Iris pigment epithelial cell (primary cell): ENCODE results near the gene STX8.

Source experiments
- DNase-seq: peaks from one replicate; pipeline ENCODE4 v3.0.0-alpha.2; 2011; ENCODE audit warnings: low read depth

STX8 gene

DNA sequence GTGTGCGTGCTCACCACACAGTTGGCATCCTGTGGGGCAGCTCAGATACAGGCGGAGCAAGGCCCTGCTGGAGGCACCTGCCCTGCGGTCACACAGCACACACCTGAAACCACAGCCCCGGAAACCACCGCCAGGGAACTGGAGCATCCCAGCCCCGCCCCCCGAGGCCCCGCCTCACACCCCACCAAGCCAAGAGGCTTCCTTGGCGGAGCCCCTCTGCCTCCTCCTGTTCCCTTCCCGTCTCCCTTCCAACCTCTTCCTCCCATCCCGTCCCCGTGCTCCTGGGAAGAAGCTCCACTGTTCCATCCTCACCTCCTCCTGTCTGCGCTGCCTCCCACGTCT, 348.9 kb downstream of the STX8 start:
- DNase-seq = no peak

GRCh38 chr17:9226130-9226793, 349.4 kb downstream of the STX8 start:
- DNase-seq = no peak

GRCh38 chr17:9225305-9226101, 350.1 kb downstream of the STX8 start:
- DNase-seq = no peak

- no peak for DNase-seq
Observed at GRCh38 chr17:9224485-9224884, 351.1 kb downstream of the STX8 start.

GRCh38 chr17:9223531-9223930, 352.1 kb downstream of the STX8 start:
- DNase-seq = no peak

DNA sequence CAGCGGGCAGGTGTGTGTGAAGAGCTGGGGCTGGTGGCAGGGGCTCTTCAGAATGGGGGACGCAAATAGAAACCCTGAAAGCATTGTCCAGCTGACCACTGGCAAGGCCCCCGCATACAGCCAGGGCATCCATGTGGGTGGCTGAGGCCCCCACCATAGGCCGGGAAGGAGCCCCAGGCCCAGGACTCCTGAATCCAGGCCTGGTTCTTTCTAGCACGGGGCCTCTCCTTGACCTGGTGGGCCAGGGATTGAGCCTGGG, 353.8 kb downstream of the STX8 start:
- no peak for DNase-seq

DNA sequence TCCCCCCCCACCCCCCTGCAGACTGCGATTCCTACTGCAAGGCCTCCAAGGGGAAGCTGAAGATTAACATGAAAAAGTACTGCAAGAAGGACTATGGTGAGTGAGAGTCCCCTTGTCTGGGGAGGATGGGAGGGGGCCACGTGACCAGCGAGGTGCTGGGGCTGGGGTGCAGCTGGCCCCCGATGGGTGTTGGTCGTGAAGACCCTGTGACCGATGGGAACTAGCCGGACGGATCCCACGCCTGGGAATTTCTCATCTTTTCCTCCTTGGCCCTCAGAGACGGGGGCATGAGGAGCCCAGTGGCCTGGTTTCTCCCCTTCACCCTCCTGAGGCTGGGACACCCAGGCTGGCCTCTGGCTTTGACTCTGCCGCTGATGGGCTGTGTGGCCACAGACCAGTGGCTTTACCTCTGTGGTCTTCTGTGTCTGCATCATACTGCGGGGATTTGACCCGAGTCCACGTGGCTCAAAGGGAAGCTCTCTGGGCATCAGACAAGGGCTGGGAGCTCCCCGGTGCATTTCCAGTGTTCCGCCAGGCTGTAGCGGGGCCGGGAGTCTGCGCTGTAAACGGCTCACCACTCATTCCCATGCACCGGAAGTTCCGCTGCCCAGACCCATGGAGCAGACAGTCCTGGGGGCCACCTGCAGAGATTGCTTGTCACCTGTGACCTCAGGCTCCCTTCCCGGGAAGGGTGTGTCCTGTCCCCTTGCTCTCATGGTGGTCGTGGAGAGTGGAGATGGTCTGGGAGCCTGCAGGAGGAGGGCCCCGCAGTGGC, 354.3 kb downstream of the STX8 start:
- no peak for DNase-seq

- no peak for DNase-seq
Observed at GRCh38 chr17:9220398-9221146, 355.0 kb downstream of the STX8 start.

DNA sequence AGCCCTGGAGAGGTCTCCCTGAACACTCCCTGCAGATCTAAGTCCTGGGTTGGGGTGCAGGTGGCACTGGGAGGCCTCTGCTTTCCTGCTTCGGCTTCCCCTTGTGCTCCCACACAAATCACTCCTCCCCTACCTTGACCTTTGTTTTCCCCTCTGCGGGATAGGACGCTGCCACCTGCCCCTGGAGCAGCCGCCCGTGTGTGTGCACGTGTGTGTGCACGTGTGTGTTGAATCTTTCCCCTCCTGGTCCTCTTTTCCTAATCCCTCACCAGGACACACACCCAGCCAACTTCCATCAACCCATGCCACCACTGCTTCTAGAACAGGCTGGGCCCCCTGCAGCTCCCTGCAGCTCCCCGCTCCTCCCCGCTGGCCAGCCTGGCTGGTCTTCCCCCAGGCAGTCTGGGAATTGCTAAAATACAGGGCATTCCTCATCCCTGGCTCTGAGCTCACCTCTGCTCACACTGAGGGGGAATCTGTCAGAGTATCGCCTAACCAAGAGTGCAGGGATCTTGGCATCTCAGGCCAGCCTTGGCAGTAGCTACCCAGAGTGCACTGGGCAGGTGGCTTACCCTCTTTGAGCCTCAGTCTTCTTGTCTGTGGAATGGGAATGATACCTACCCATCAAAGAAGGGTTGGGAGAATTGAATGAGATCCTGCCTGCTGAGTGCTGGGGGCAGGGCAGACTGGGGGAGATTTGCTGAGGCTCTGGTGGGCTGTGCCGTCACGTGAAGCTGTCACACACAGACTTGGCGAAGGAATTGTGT, 355.8 kb downstream of the STX8 start:
- no peak for DNase-seq

DNA sequence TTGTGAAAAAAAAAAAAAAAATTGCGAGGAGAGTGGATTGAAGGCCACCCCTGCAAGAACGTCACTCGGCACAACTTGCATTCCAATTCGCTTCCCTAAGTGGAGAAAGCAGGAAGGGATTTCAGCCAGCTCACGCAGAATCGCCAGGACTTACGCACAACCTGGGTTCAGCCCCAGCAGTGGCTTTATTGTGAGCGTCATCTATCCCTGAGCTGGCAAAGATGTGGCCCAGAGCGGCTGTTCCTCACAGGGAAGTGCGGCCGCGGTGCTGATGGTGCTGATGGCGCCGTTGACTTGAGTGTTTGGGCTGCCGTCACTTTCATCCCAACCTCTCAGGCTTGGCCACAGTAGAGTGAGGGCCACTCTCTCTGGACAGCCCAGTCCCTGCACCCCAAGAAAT, 356.7 kb downstream of the STX8 start:
- DNase-seq = no peak

GRCh38 chr17:9218064-9218635, 357.5 kb downstream of the STX8 start:
- no peak for DNase-seq

GRCh38 chr17:9217151-9218056, 358.2 kb downstream of the STX8 start:
- peak; percentile 81 for DNase-seq

DNA sequence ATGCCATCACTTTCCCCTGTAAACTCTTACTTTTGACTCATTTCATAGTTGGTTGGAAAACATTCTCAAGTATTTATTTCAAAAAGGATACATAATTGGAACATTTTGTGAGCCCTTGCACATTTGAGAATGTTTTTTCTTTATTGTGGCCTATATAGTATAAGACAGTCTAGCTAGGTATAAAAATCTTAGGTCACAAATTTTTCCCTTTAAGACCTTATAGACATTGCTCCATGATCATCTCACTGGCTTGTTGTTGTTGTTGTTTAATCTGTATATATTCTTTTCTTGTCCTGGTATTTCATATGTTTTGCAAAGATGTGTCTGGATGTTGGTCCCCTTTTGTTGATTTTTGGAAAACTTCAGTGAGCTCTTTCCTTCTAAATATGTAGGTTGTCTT, 360.2 kb downstream of the STX8 start:
- no peak for DNase-seq

GRCh38 chr17:9213303-9213640, 362.3 kb downstream of the STX8 start:
- no peak for DNase-seq

GRCh38 chr17:9212376-9213302, 363.0 kb downstream of the STX8 start:
- DNase-seq = no peak

- no peak for DNase-seq
Observed at GRCh38 chr17:9211133-9211765, 364.4 kb downstream of the STX8 start.

- DNase-seq = no peak
Observed at GRCh38 chr17:9209781-9210370, 365.7 kb downstream of the STX8 start.

GRCh38 chr17:9209347-9209746, 366.3 kb downstream of the STX8 start:
- DNase-seq = no peak
